HCT116 (cell line): ENCODE measurements around the gene WNK1. TPM values are rescaled to one million over a fixed set of nuclear protein-coding genes. Genes with fewer than 3 reads are reported as not detected.

Experiments used
- ATAC-seq: fragments of 200-7000 bp; cut with Tn5 transposase; 2 replicates; pipeline ENCODE4 v1.9.1; 2020; ENCODE audit warnings: mild to moderate bottlenecking, moderate library complexity
- BruUV-seq: library from RNA; stranded (reverse); fragments of 400-500 nt; replicated peaks from 2 replicates; lab custom pipeline; 2021; lab: Mats Ljungman, UMichigan
- CTCF ChIA-PET: fragments of 300-600 bp; sonication (Branson Sonifier 250); formaldehyde crosslinking; loops from one replicate; lab custom pipeline; 2021; ENCODE audit warnings: antibody characterized with exemption; lab: Charles Lee
- POLR2A ChIA-PET: fragments of 300-600, 350-600 bp; sonication (Branson Sonifier 250); formaldehyde crosslinking; loops from one replicate; lab custom pipeline; 2021; ENCODE audit warnings: antibody characterized with exemption; lab: Charles Lee
- RAD21 ChIA-PET, 2 experiments: fragments of 300-600 bp; sonication (Branson Sonifier 250); formaldehyde crosslinking; loops; one replicate each; lab custom pipeline; 2023; ENCODE audit warnings: low total read pairs in 2 of 2; ENCODE audit not compliant: uncharacterized antibody in 2 of 2, unreplicated experiment in 2 of 2, low non-redundant PET in 1 of 2; lab: Charles Lee
- DNase-seq: peaks from one replicate; pipeline ENCODE4 v3.0.0-alpha.2; 2010; ENCODE audit warnings: low read depth, low spot score
- H2AFZ ChIP-seq: fragments of 200-600 bp; shearing (Covaris generic), sonication (generic); 2 replicates; pipeline ENCODE4 v1.6.1; 2017; ENCODE audit warnings: low read depth, mixed run types, mixed read lengths, antibody characterized with exemption, low read length; ENCODE audit not compliant: poor library complexity, severe bottlenecking
- H3K27ac ChIP-seq: 2 replicates; pipeline ENCODE4 v1.5.1; 2012; ENCODE audit warnings: low read depth, low read length
- H3K27me3 ChIP-seq: fragments of 200-600 bp; sonication (generic); 2 replicates; pipeline ENCODE4 v1.6.1; 2016; ENCODE audit warnings: mixed run types, low read length, mixed read lengths; ENCODE audit not compliant: insufficient read depth
- H3K36me3 ChIP-seq, 2 experiments: fragments of 200-500 bp in 1 of 2; fragments of 200-600 bp in 1 of 2; sonication (Bioruptor generic) in 1 of 2; sonication (generic) in 1 of 2; 2 replicates each; pipeline versions ENCODE4 v1.5.1 to v1.6.1; 2014 to 2016; ENCODE audit warnings: low read length in 2 of 2, inconsistent platforms in 1 of 2, mixed read lengths in 1 of 2, mixed run types in 1 of 2; ENCODE audit not compliant: insufficient read depth in 2 of 2, control insufficient read depth in 1 of 2
- H3K4me1 ChIP-seq, 2 experiments: fragments of 200-600 bp in 1 of 2; sonication (generic) in 1 of 2; 2 replicates each; pipeline versions ENCODE4 v1.5.1 to v1.6.1; 2012 to 2017; ENCODE audit warnings: low read length in 2 of 2, inconsistent platforms in 1 of 2, mild to moderate bottlenecking in 1 of 2, mixed read lengths in 1 of 2, mixed run types in 1 of 2, moderate library complexity in 1 of 2; ENCODE audit not compliant: insufficient read depth in 2 of 2, control insufficient read depth in 1 of 2
- H3K4me2 ChIP-seq: fragments of 200-600 bp; sonication (generic); 2 replicates; pipeline ENCODE4 v1.6.1; 2017; ENCODE audit warnings: mixed run types, low read length, mixed read lengths
- H3K4me3 ChIP-seq, 2 experiments: fragments of 200-600 bp in 1 of 2; sonication (generic) in 1 of 2; replicated peaks in 1 of 2; 2 replicates each; pipeline ENCODE4 v1.5.1; 2011 to 2016; ENCODE audit warnings: low read length in 2 of 2, control low read depth in 1 of 2, low read depth in 1 of 2, mild to moderate bottlenecking in 1 of 2, mixed read lengths in 1 of 2, mixed run types in 1 of 2
- H3K79me2 ChIP-seq: fragments of 200-600 bp; sonication (generic); 2 replicates; pipeline ENCODE4 v1.6.1; 2017; ENCODE audit warnings: mild to moderate bottlenecking, mixed run types, low read length, moderate library complexity, mixed read lengths; ENCODE audit not compliant: insufficient read depth
- H3K9ac ChIP-seq: fragments of 200-600 bp; sonication (generic); 2 replicates; pipeline ENCODE4 v1.6.1; 2016; ENCODE audit warnings: low read length, mixed read lengths
- H3K9me2 ChIP-seq: fragments of 200-600 bp; sonication (generic), shearing (Covaris generic); 2 replicates; pipeline ENCODE4 v1.6.1; 2017; ENCODE audit warnings: mixed run types, mild to moderate bottlenecking, moderate library complexity; ENCODE audit not compliant: insufficient read depth
- H3K9me3 ChIP-seq, 2 experiments: fragments of 200-500 bp in 1 of 2; fragments of 200-600 bp in 1 of 2; sonication (Bioruptor generic) in 1 of 2; sonication (generic) in 1 of 2; 2 replicates each; pipeline ENCODE4 v1.6.1; 2014 to 2017; ENCODE audit warnings: low read length in 2 of 2, mixed read lengths in 2 of 2, inconsistent platforms in 1 of 2, low read depth in 1 of 2, mild to moderate bottlenecking in 1 of 2, mixed run types in 1 of 2, moderate library complexity in 1 of 2; ENCODE audit not compliant: control insufficient read depth in 1 of 2, insufficient read depth in 1 of 2
- H4K20me1 ChIP-seq: fragments of 200-600 bp; sonication (generic), shearing (Covaris generic); 2 replicates; pipeline ENCODE4 v1.6.1; 2017; ENCODE audit warnings: mixed run types, mild to moderate bottlenecking, moderate library complexity; ENCODE audit not compliant: insufficient read depth
- ATF3 ChIP-seq: IDR thresholded peaks from 2 replicates; pipeline ENCODE4 v1.6.1; 2012
- CBX3 ChIP-seq: IDR thresholded peaks from 2 replicates; pipeline ENCODE4 v1.6.1; 2012; ENCODE audit warnings: low read depth
- EGR1 ChIP-seq: IDR thresholded peaks from 2 replicates; pipeline ENCODE4 v1.6.1; 2012; ENCODE audit warnings: low read depth
- ELF1 ChIP-seq: IDR thresholded peaks from 2 replicates; pipeline ENCODE4 v1.6.1; 2012; ENCODE audit warnings: low read depth, borderline replicate concordance
- EZH2 ChIP-seq: fragments of 200-600 bp; sonication (generic); IDR thresholded peaks from 2 replicates; pipeline ENCODE4 v1.6.1; 2017; ENCODE audit warnings: antibody characterized with exemption, mixed run types
- EZH2phosphoT487 ChIP-seq: fragments of 200-600 bp; IDR thresholded peaks from 2 replicates; pipeline ENCODE4 v1.6.1; 2018; ENCODE audit warnings: antibody characterized with exemption, borderline replicate concordance
- FOSL1 ChIP-seq: IDR thresholded peaks from 2 replicates; pipeline ENCODE4 v1.6.1; 2012; ENCODE audit warnings: low read depth
- JUND ChIP-seq: IDR thresholded peaks from 2 replicates; pipeline ENCODE4 v1.6.1; 2012
- POLR2A ChIP-seq: IDR thresholded peaks from 2 replicates; pipeline ENCODE4 v1.7.0; 2011; ENCODE audit warnings: borderline replicate concordance; ENCODE audit not compliant: insufficient read depth, insufficient read length; ENCODE audit errors: extremely low read depth
- POLR2AphosphoS5 ChIP-seq: IDR thresholded peaks from 2 replicates; pipeline ENCODE4 v1.6.1; 2011; ENCODE audit warnings: mild to moderate bottlenecking, low read depth, low read length, moderate library complexity
- RAD21 ChIP-seq: IDR thresholded peaks from 2 replicates; pipeline ENCODE4 v1.6.1; 2012; ENCODE audit warnings: low read depth, mild to moderate bottlenecking
- SIN3A ChIP-seq: IDR thresholded peaks from 2 replicates; pipeline ENCODE4 v1.6.1; 2012; ENCODE audit warnings: low read depth
- SP1 ChIP-seq: IDR thresholded peaks from 2 replicates; pipeline ENCODE4 v1.6.1; 2012; ENCODE audit warnings: low read depth
- SRF ChIP-seq: IDR thresholded peaks from 2 replicates; pipeline ENCODE4 v1.6.1; 2012; ENCODE audit warnings: low read depth
- TCF7L2 ChIP-seq: IDR thresholded peaks from 2 replicates; pipeline ENCODE4 v1.7.0; 2011; ENCODE audit warnings: borderline replicate concordance, inconsistent platforms; ENCODE audit not compliant: insufficient read depth, insufficient read length; ENCODE audit errors: extremely low read depth
- YY1 ChIP-seq: IDR thresholded peaks from 2 replicates; pipeline ENCODE4 v1.6.1; 2011; ENCODE audit warnings: low read length, low read depth, moderate library complexity, mild to moderate bottlenecking; ENCODE audit not compliant: insufficient replicate concordance; ENCODE audit errors: extremely low read depth
- ZBTB33 ChIP-seq: IDR thresholded peaks from 2 replicates; pipeline ENCODE4 v1.6.1; 2011; ENCODE audit warnings: mild to moderate bottlenecking, low read length, moderate library complexity; ENCODE audit not compliant: insufficient replicate concordance; ENCODE audit errors: extremely low read depth
- intact Hi-C: fragments of 100-400 bp; cut with micrococcal nuclease; formaldehyde crosslinking; loops from 2 replicates; pipeline ENCODE4 v1.10.0; 2022
- total RNA-seq: library from RNA; stranded (reverse); gene quantifications from one replicate; pipeline ENCODE4 v1.2.1, GENCODE V29; 2021; ENCODE audit not compliant: unreplicated experiment
- TF ChIP-seq, protein P1 (sequence below): IDR thresholded peaks from 2 replicates; pipeline ENCODE4 v1.6.1; 2012; ENCODE audit warnings: low read depth
- TF ChIP-seq, protein P2 (sequence below): IDR thresholded peaks from 2 replicates; pipeline ENCODE4 v1.6.1; 2012

WNK1 gene
- total RNA-seq, 1 experiment from 2014 or later: 81.0 TPM

GRCh38 chr12:894226-894625, 141.8 kb downstream of the WNK1 start:
- Histone ChIP-seq H3K79me2 (no peaks in the 10 kb centered on the region), H3K4me2 (no peak overlapping the region), H3K4me3 (no peak overlapping the region), H3K27ac (no peak overlapping the region), H2AFZ (no peak overlapping the region), H3K9me3 (no peaks in the 10 kb centered on the region), H3K4me1 (no peaks in the 10 kb centered on the region), H3K9ac (no peak overlapping the region), H3K36me3 (peaks cover 16 to 23% of the 10 kb centered on the region in 2 experiments; a peak in 3 of 4 replicates), H3K9me2 (no peaks in the 10 kb centered on the region), H3K27me3 (no peaks in the 10 kb centered on the region), H4K20me1 (no peaks in the 10 kb centered on the region)
- POLR2A ChIA-PET: no interaction called here
- ATAC-seq (no peak), DNase-seq (no peak)
- CTCF ChIA-PET: interaction anchor here (1.4 kb wide), 1 partner anchor 318 kb away, joined by 3 read pairs; no protein-coding TSS in a partner anchor
- BruUV-seq: no TSS peak
- RAD21 ChIA-PET: no interaction called here
- TF ChIP-seq ZBTB33 (no peak), SIN3A (no peak), POLR2A (no peak), EZH2phosphoT487 (no peak), SP1 (no peak), ATF3 (no peak), JUND (no peak), SRF (no peak), YY1 (no peak), ELF1 (no peak), POLR2AphosphoS5 (no peak), EGR1 (no peak), EZH2 (no peak), RAD21 (no peak), FOSL1 (no peak), CBX3 (no peak), TCF7L2 (no peak)
- TF ChIP-seq, protein P1, sequence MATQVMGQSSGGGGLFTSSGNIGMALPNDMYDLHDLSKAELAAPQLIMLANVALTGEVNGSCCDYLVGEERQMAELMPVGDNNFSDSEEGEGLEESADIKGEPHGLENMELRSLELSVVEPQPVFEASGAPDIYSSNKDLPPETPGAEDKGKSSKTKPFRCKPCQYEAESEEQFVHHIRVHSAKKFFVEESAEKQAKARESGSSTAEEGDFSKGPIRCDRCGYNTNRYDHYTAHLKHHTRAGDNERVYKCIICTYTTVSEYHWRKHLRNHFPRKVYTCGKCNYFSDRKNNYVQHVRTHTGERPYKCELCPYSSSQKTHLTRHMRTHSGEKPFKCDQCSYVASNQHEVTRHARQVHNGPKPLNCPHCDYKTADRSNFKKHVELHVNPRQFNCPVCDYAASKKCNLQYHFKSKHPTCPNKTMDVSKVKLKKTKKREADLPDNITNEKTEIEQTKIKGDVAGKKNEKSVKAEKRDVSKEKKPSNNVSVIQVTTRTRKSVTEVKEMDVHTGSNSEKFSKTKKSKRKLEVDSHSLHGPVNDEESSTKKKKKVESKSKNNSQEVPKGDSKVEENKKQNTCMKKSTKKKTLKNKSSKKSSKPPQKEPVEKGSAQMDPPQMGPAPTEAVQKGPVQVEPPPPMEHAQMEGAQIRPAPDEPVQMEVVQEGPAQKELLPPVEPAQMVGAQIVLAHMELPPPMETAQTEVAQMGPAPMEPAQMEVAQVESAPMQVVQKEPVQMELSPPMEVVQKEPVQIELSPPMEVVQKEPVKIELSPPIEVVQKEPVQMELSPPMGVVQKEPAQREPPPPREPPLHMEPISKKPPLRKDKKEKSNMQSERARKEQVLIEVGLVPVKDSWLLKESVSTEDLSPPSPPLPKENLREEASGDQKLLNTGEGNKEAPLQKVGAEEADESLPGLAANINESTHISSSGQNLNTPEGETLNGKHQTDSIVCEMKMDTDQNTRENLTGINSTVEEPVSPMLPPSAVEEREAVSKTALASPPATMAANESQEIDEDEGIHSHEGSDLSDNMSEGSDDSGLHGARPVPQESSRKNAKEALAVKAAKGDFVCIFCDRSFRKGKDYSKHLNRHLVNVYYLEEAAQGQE: no peak
- TF ChIP-seq, protein P2, sequence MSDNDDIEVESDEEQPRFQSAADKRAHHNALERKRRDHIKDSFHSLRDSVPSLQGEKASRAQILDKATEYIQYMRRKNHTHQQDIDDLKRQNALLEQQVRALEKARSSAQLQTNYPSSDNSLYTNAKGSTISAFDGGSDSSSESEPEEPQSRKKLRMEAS: no peak
- intact Hi-C loops: no loop called here
